Measurements from ENCODE around the gene GMPPB. TPM values are rescaled to one million over a fixed set of nuclear protein-coding genes. Genes with fewer than 3 reads are reported as not detected.

GMPPB gene
- total RNA-seq: 27.7 and 37.3 TPM in 2 replicates

GRCh38 chr3:49723628-49724551 is at the start of gene GMPPB:
GMPPB (minus strand) TSS chr3:49723951; CDS start chr3:49723726, 225 bp downstream.

GRCh38 chr3:49719214-49719884 is 4.4 kb downstream of the GMPPB start, which contains the start of gene AMIGO3:
AMIGO3 (minus strand) TSS chr3:49719684; CDS start chr3:49719465, 219 bp downstream.

GRCh38 chr3:49689046-49689907 is 34.5 kb downstream of the GMPPB start, which contains the start of the genes MST1 and RNF123:
MST1 (minus strand) TSS chr3:49689474; CDS start chr3:49688691, 783 bp downstream.
RNF123 (plus strand) TSS chr3:49689557; CDS start chr3:49691166, 1,609 bp downstream.

GRCh38 chr3:49673715-49674496 is 49.8 kb downstream of the GMPPB start, which contains the start of gene APEH:
APEH (plus strand) TSS chr3:49674351; CDS start chr3:49674402, 51 bp downstream.

Other genes with a start within 250 kb of the GMPPB start
- under 0.01 and 0.06 TPM in 2 replicates for gene BSN, start 169.5 kb downstream of the GMPPB start, total RNA-seq
- 132 and 152 TPM in 2 replicates for gene APEH, start 49.6 kb downstream of the GMPPB start, total RNA-seq
- gene MST1, start 34.5 kb downstream of the GMPPB start, total RNA-seq: 3.4 and 4.4 TPM in 2 replicates
- 20.6 and 24.4 TPM in 2 replicates for gene RNF123, start 34.4 kb downstream of the GMPPB start, total RNA-seq
- gene AMIGO3, start 4.3 kb downstream of the GMPPB start, total RNA-seq: not detected in 2 replicates
- 32.8 and 34.2 TPM in 2 replicates for gene IP6K1, start 62.6 kb upstream of the GMPPB start, total RNA-seq
- 0.06 TPM in 1 of 2 replicates, not detected in the other for gene CDHR4, start 75.9 kb upstream of the GMPPB start, total RNA-seq
- 8.7 and 20.5 TPM in 2 replicates for gene INKA1, start 79.3 kb upstream of the GMPPB start, total RNA-seq
- gene UBA7, start 90.0 kb upstream of the GMPPB start, total RNA-seq: 36.2 and 56.0 TPM in 2 replicates
- 2.2 and 5.2 TPM in 2 replicates for gene TRAIP, start 132.6 kb upstream of the GMPPB start, total RNA-seq
- gene CAMKV, start 146.0 kb upstream of the GMPPB start, total RNA-seq: not detected in 2 replicates
- 0.40 and 2.0 TPM in 2 replicates for gene MST1R, start 179.9 kb upstream of the GMPPB start, total RNA-seq
- 10.4 and 12.8 TPM in 2 replicates for gene MON1A, start 205.9 kb upstream of the GMPPB start, total RNA-seq
- 48.1 and 50.7 TPM in 2 replicates for gene RBM6, start 216.2 kb upstream of the GMPPB start, total RNA-seq

Measured in aortic smooth muscle cell (primary cell).